ENCODE data around the gene BCAS3.

The BCAS3 gene

DNA sequence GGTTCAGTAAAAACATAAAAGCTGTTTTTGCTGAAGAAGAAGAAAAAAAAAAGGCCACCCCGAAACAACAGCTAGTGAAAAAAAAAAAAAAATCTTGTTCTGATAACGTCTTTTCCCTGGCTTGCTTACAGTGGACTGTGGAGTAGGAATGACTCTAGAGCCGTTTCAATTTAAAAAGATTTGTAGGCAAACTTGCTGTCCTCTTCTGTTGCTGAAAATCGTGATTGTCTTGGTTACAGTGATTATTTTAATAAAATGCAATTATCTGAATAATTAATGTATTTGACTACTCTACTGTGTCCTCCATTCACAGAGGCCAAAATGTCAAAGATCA lies 531.4 kb downstream of the BCAS3 start:
- intact Hi-C loops (cut with DNase I), result no loop called here
- no peak for DNase-seq

DNA sequence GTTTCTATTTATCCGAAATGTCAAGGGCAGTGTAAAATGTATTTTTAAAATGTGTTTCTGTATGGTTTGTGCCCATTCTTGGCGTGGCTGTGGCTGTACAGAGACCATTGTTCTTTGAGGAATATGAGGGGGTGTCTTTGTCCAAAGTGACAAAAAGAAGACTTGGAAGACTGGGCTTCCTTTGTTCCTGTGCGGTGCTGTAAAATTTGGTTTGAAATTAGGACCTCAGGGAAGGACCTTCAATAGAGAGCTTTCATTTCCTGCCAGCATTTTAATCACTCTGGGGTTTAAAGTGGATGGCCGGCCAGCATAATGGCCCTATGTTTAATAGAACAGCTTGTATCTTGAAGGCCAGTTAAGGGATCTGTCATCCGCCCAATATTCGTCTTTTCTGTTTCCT lies 531.9 kb downstream of the BCAS3 start:
- intact Hi-C loops (cut with DNase I), result no loop called here
- peak in 3 of 10 donors; percentile 16 to 34 (median 17) for DNase-seq

DNA sequence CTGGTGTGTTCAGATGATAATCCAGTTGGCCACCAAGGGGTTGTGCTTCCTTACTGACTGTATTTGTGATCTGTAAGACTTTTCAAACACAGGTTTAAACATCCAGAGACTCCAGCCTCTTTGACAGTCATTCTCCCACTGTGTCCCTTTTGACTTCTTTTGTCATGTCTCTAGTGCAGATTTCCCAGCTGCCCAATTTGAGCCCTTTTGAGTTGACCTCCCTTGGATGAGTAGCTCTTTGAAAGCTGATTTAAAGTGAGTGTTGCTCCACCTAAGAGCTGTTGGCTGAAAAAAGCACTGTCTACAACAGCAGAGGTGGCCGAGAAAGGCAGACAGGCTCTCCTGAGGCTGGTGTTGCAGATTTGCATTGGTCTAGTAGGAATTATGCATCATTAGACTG lies 533.6 kb downstream of the BCAS3 start:
- intact Hi-C loops (cut with DNase I), result no loop called here
- DNase-seq, result no peak

DNA sequence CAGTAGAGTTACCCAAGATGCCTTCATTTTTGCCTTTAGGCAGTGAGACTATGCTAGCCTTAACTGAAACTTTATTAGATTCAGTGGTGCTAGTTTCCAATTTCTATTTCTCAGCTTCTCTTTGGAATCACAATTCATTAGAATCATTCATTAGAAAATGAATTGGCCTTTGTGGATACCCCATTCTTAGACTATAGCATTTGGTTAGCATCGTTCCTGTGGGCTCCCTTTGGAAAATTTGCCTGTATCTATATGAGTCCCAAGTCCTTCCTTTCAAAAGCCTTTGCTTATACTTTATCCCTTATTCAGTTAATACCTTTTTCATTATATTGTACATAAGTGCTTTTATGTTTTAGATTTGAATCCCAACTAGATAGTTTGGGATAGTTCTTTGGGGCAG lies 535.0 kb downstream of the BCAS3 start:
- no peak for DNase-seq
- intact Hi-C loops (cut with DNase I), result no loop called here

DNA sequence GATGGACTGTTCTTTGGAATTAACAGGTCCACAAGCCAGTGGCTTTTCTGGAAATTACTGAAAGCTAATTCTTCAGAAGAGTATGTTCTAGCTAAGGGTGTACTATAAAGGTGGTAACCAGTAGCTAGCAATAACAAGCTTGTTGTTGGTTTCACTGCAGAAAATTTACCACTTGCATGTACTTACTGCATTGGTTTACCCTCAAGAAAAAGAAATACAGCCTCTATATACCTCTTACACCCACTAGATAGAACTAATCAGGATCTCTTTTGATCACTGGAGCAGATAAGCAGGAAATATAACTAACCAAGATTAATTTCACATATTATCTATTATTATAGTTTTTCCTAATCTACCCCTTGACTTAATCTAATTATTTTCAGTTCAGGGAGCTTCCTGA lies 537.1 kb downstream of the BCAS3 start:
- intact Hi-C loops (cut with DNase I), result no loop called here
- DNase-seq, result no peak

DNA sequence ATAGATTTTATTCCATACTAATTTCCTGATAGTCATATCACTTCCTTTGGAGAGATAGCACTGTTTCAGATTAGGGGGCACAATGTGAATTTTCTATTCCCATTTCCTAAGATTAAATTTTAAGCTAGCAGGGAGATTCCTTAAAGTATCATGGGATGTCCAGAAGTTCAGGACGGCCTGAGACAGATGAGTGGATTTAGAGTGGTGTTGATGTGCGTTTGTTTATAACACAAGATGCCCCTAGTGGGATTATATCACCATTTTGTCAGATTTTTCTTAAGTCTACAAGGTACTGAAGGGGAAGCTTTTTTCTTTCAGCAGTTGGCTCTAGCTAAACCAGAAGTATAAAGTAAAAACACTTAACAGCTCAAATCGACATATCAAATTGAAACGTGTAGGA lies 538.4 kb downstream of the BCAS3 start:
- intact Hi-C loops (cut with DNase I), result no loop called here
- DNase-seq, result no peak

DNA sequence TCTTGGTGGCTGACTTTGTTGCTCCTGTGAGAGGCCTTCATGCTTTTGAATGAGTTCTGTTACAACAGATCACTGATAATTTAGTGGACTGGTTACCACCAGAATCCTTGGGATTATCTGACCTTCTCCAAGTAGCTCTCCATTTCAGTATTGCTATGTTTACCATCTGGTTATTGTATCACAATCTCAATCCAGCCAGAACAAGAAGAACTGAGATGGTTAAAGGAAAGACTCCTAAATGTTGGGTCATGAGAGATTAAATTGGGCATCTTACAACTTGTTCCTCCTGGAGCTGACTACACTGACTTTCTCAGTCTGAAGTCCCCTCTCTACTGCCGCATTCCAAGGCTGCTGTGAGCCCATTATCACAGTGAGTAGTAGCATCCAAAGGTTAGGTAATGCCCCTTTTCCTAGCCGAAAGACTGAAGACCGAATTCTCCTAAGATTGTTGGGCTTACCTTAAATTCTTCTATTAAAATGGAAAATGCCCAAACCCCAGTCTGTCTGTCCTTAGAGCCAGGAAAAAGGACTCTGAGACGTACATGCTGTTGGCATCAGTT lies 540.3 kb downstream of the BCAS3 start:
- intact Hi-C loops (cut with DNase I), result no loop called here
- no peak for DNase-seq

DNA sequence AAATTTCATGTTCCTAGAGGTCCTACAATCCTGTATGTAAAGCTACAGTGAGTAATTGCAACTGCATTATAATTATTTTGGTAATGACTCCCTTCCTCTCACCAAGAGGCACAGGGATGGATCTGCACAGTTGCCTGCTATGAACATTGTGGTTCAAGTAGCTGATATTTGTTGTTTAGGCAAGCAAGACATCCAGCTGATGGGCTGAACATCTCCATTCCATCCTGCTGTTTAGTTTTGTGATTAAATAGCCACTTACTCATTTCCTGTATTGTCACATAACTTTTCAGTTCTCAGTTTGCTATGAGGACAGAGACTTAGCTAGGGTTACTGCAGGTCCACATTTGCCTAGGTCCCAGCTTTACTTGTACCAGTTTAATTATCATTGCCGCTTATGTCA lies 540.8 kb downstream of the BCAS3 start:
- no peak for DNase-seq
- intact Hi-C loops (cut with DNase I), result no loop called here

DNA sequence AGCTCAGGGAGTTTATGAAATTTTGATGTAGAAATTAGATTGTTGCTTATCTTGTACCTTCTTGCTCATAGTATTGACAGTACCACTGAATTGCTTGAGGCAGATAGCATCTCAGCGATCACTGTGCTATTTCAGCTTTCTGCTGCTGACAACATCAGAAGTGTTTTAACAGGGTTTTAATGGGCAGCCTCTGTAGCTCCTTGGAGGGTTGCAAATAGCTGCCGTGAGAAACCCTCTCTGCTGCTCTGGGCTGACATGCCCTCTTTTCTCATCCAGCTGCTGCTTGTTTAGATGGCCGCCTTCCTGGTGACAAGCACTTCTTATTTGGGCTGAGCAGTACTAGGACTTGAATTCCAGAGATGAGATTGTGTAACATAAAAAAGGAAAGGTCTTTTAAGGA lies 541.8 kb downstream of the BCAS3 start:
- intact Hi-C loops (cut with DNase I), result no loop called here
- no peak for DNase-seq

DNA sequence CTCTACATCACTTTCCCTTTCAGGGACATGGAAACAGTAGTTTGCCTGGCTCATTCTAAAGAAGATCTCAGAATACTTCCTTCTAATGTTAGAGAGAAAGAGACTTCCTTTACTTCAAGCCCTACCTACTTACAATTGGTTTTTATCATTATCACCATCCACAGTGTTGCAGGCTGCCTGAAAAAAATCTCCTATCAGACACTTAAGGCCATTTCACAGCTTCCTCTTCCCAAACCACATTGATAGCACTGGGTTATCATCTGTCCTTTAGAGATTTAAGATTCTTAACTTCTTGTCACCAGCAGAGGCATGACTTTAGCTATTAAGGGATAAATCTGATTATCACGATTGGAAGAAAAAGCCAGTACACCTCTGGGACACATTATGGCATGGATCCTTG lies 543.5 kb downstream of the BCAS3 start:
- intact Hi-C loops (cut with DNase I), result no loop called here
- no peak for DNase-seq

DNA sequence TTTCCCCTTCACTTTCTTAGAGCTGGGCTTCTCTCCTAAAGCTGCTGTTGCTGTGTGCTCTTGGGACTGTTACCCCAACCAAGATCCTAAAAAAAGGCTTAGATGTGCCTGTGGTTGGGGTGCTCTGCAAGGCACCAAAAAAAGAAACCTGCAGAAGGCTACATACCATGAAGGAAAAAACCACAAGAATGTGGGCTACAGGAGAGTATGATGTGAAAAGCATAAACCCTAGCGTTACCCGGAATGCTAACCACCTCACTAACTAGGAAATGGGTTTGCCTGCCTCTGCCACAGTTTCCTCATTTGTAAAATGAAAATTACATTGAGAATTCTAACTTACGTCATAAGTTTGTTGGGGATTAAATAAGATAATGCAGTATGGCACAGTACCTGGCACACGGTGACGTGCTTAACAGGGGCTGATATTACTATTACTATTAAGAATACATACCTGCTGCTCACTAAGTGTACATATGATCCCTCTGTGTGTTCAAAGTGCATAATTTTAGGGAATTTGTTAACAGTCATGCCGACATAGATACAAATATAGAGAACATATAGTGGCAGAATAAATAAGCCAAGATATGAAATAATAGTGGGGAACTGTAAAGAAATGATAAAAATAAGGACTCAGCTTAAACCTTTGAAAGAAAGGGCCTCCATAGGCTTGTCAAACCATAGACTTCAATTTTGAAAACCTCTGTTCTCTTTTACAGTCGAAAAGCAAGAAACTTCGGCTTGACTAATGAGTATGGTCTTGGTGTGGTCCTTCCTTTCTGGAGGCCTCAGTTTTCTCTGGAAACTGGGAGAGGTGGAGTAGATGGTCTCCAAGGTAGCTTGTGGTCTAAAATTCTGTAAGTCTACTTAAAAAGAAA lies 544.2 kb downstream of the BCAS3 start:
- DNase-seq, result no peak
- intact Hi-C loops (cut with DNase I), result no loop called here

DNA sequence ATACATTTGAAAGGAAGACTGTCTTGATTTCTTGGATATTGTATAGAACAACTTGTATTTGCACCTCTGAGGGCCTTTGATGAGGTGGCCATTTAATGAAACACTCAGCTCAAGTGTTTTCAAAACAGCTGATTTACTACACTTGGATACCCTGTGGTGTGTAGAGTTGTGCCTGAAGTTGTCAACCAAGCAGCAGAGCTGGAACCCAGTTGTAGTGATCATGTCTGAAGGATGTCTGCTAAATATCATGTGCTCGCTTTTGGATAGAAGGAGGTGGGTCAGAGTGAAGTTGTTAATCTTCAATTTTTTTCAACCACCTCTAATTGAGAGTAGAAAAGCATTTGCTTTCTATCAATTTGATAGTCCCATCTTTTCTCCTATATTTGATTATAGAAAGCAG lies 546.1 kb downstream of the BCAS3 start:
- intact Hi-C loops (cut with DNase I), result no loop called here
- no peak for DNase-seq

DNA sequence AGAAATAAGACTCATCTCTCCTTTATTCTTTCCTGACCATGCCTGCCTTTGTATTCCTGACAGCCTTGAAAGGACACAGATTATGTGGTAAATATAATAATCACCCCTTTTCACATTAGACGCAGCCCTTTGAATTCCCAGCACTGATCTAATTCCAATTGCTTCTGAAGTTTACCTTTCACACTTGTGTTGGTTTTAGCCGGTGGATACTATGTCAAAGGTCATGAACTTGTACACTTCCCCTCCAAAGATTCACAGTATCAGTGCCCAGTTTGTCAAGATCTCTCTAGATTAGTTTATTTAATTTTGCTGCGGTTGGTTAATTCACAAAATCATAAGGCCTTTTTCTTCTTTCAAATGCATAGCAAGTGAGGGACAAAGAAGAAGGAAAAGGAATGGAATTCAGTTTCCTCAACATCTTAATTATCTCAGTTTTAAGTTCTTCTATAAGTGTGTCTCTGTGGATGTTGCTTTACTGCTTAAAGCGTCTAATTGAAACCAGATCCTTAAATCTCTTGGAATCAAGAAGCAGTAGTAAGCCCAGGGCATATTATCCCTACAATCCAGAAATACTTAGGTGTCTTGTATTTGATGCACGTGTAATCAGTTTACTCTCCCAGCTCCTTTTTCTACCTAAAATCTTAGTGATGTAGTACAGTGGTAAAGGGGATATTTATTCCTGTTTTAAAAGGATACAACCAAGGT lies 547.7 kb downstream of the BCAS3 start:
- intact Hi-C loops (cut with DNase I), result no loop called here
- no peak for DNase-seq

DNA sequence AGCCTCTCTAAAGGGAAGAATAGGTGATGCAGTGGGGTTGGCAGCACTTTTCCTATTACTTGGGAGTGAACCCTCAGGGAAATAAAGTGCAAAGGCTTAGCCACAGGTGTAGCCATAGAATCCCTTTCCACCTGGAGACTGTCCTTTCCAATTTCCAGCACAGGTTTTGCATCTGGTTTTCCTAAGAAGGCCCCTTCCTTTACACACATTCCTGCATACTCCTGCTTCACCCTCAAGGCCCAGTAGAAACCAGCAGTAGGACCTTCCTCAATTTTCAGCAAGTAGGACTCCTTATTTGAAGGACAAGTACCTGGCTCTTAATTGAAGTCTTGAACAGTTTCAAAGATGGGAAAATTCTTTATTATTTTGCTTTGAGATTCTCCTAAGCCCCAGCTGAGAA lies 550.2 kb downstream of the BCAS3 start:
- DNase-seq, result no peak
- intact Hi-C loops (cut with DNase I), result no loop called here

DNA sequence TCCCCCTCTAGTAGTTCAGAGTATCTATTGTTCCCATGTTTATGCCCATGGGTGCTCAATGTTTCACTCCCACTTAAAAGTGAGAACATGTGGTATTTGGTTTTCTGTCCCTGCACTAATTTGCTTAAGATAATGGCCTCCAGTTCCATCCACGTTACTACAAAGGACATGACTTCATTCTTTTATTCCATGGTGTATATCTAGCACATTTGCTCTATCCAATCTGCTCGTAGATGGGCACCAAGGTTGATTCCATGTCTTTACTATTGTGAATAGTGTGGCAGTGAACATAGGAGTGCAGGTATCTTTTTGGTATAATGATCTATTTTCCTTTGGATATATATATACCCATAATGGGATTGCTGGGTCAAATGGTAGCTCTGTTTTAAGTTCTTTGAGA lies 552.8 kb downstream of the BCAS3 start:
- intact Hi-C loops (cut with DNase I), result no loop called here
- DNase-seq, result no peak

DNA sequence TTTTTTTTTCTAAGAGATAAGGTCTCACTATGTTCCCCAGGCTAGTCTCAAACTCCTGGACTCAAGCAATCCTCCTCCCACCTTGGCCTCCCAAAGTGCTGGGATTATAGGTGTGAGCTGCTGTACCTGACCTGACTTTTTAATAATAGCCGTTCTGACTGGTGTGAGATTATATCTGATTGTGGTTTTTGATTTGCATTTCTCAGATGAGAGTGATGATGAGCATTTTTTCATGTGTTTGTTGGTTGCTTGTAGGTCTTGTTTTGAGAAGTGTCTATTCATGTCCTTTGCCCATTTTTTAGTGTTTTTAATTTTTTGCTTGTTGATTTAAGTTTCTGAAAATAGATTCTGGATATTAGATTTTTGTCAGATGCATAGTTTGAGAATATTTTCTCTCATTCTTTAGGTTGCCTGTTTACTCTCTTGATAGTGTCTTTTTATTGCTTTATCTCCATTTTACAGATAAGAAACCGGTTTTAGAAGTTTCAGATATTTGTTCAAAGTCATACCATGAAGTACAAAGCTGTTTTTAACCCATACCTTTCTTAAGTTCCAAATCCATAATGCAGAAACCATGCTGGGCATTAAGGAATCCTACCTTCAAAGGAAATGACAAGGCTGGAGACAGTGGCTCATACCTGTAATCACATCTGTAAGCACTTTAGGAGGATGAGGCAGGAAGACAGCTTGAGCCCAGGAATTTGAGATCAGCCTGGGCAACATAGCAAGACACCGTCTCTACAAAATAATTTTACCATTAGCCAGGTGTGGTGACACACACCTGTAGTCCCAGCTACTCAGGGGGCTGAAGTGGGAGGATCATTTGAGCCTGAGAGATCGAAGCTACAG lies 553.5 kb downstream of the BCAS3 start:
- intact Hi-C loops (cut with DNase I), result no loop called here
- DNase-seq, result no peak

DNA sequence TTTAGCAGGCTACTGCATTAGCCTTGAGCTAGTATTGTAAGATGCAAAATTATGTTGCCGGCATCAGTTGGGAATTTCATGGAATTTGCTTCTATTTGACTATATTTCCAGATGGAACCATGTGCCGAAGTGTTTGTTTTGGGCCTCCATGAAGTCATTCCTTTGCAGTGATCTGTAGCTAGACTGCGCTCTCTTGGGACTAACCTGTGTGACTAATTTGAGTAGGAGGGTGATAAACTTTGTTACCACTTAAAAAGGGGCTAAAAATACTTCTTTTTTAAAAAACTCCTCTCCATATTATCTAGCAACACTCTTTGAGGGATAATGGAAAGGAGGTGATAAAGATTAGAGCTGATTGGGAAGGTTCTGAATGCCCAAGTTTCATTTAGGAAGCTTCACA lies 555.2 kb downstream of the BCAS3 start:
- no peak for DNase-seq
- intact Hi-C loops (cut with DNase I), result no loop called here

DNA sequence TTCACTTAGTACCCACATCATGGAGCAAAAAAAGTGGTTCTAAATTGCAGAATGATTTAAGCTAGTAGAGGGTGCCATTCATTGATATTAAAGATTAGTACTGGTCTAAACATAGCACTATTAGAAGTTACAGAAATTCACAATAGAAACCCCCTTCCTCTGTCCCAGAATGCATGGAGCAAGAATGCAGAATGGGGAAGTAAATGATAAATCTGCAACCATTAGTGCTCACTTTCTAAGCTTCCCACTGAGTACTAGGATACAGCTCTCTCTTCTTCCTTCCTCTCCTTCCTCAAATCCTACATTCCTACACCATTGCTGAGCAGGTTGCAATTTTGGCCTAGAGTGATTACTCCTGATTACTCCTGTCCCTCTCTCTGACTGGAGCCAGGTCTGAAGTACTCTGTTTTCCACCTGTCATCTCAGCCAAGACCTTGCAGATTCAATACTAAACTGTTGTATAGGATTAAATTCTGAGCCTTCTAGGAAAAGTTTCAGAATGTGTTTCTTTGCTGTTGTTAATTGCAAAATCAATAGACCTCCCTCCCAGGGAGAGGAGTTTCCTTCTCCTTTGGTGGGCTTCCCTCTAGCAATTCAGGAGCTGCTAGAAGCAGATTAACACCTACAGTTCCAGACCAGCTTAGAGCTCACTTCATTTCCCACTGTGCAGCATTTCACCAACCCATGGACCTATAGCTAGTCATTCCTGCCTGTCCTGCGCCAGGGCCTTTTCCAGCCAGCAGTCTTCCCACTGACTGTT lies 556.5 kb downstream of the BCAS3 start:
- intact Hi-C loops (cut with DNase I), result no loop called here
- DNase-seq, result no peak

DNA sequence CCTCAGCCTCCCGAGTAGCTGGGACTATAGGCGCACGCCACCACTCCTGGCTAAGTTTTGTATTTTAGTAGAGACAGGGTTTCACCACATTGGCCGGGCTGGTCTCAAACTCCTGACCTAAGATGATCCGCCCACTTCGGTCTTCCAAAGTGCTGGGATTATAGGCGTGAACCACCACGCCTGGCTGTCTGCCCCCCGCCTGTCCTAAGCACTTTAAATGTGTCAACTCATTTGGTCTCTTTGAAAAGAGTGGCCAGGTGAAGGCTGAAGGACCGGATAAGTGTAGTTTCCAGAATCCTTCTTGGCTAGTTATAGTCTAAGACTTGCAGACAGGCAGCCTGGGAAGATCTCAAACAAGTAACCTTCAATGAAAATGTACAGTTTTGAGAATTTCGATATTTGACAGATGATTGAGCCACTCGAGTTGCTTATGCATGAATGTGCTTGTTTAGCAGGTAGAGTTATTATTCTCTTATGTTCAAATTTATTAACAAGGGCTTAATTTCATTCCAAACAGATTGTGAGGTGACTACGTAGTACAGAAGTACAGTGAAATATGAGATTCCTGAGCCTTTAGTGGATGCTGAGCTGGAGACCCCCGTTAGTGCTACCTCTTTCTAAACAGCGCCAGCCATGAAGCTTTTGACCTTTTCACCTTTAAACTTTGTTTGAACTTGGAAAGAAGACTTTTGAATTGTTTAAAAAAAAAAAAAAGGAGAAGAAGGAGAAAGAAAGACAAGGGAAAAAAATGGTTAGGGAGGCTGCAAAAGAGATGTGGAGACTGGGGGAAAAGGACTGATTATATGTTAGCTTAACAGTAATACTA lies 557.6 kb downstream of the BCAS3 start:
- intact Hi-C loops (cut with DNase I), result no loop called here
- no peak for DNase-seq

DNA sequence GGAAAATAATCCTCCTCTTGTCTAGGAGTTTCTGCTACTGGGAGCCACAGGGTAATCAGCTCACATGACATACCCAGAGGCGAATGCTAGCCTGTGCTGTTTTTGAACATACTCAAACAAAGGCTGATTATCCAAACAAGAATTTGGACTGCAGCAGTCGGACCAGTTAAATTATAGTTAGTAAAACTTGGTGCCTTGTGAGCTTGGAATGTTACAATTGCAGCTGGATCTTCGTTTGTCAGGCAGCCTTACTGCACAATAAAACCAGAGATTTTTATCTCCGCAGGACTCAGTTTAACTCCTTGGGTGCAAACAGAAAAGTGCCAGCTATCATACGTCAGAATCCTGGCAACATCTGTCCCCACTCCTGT lies 558.2 kb downstream of the BCAS3 start:
- DNase-seq, result peak in 3 of 10 donors; percentile 30 to 41 (median 32)
- intact Hi-C loops (cut with DNase I), result no loop called here
